IMR-90 (cell line): ENCODE data around the gene BRF1. TPM values are rescaled to one million over a fixed set of nuclear protein-coding genes. Genes with fewer than 3 reads are reported as not detected.

Experiments used
- ATAC-seq: fragments of 200-7000 bp; cut with Tn5 transposase; 2 replicates; pipeline ENCODE4 v1.9.1; 2020; ENCODE audit warnings: low read depth, mild to moderate bottlenecking, moderate library complexity
- BruUV-seq: library from RNA; stranded (reverse); fragments of 400-500 nt; replicated peaks from 2 replicates; lab custom pipeline; 2021; lab: Mats Ljungman, UMichigan
- CTCF ChIA-PET: fragments of 300-600 bp; formaldehyde crosslinking; extraction: SDS; loops from one replicate; lab custom pipeline; 2021; ENCODE audit warnings: antibody characterized with exemption; lab: Yijun Ruan, JAX
- POLR2A ChIA-PET: fragments of 300-600 bp; sonication (Branson Sonifier 250); formaldehyde crosslinking; loops from one replicate; lab custom pipeline; 2022; ENCODE audit warnings: antibody characterized with exemption; ENCODE audit not compliant: unreplicated experiment; lab: Charles Lee
- DNase-seq: peaks from one replicate; pipeline ENCODE4 v3.0.0; 2013
- H2AFZ ChIP-seq: replicated peaks from 2 replicates; pipeline ENCODE3; 2013; ENCODE audit warnings: low read length, mild to moderate bottlenecking; ENCODE audit not compliant: poor library complexity
- H2AK5ac ChIP-seq: 2 replicates; pipeline ENCODE4 v1.6.1; 2013; ENCODE audit warnings: low read depth, low read length, inconsistent platforms
- H2AK9ac ChIP-seq: replicated peaks from 2 replicates; pipeline ENCODE3; 2013; ENCODE audit warnings: mild to moderate bottlenecking, low read depth, low read length, moderate library complexity; ENCODE audit not compliant: poor library complexity
- H2BK120ac ChIP-seq: 2 replicates; pipeline ENCODE4 v1.6.1; 2013; ENCODE audit warnings: low read depth, low read length, inconsistent platforms
- H2BK15ac ChIP-seq: 3 replicates; pipeline ENCODE4 v1.6.1; 2013; ENCODE audit warnings: low read depth, low read length, inconsistent platforms
- H2BK20ac ChIP-seq: 2 replicates; pipeline ENCODE4 v1.6.1; 2013; ENCODE audit warnings: low read depth, mild to moderate bottlenecking, inconsistent platforms, low read length, moderate library complexity
- H2BK5ac ChIP-seq: 2 replicates; pipeline ENCODE4 v1.6.1; 2013; ENCODE audit warnings: mild to moderate bottlenecking, low read depth, low read length, inconsistent platforms; ENCODE audit not compliant: poor library complexity, severe bottlenecking
- H3K14ac ChIP-seq: replicated peaks from 2 replicates; pipeline ENCODE4 v1.6.1; 2013; ENCODE audit warnings: low read depth, low read length, inconsistent platforms
- H3K18ac ChIP-seq: 2 replicates; pipeline ENCODE4 v1.6.1; 2013; ENCODE audit warnings: low read depth, low read length, control low read depth
- H3K23ac ChIP-seq: 2 replicates; pipeline ENCODE4 v1.6.1; 2013; ENCODE audit warnings: low read depth, low read length, inconsistent platforms
- H3K27ac ChIP-seq: 2 replicates; pipeline ENCODE4 v1.5.1; 2013; ENCODE audit warnings: mild to moderate bottlenecking, control low read depth, low read length; ENCODE audit not compliant: insufficient read depth
- H3K27me3 ChIP-seq: 2 replicates; pipeline ENCODE4 v1.6.1; 2013; ENCODE audit warnings: low read length; ENCODE audit not compliant: control insufficient read depth, insufficient read depth
- H3K36me3 ChIP-seq: 2 replicates; pipeline ENCODE4 v1.6.1; 2013; ENCODE audit warnings: low read length, mixed read lengths; ENCODE audit not compliant: control insufficient read depth, insufficient read depth
- H3K4ac ChIP-seq: 2 replicates; pipeline ENCODE4 v1.6.1; 2013; ENCODE audit warnings: low read depth, low read length, inconsistent platforms
- H3K4me1 ChIP-seq: 2 replicates; pipeline ENCODE4 v1.6.1; 2013; ENCODE audit warnings: low read length, mixed read lengths; ENCODE audit not compliant: control insufficient read depth, insufficient read depth
- H3K4me2 ChIP-seq: 2 replicates; pipeline ENCODE4 v1.6.1; 2013; ENCODE audit warnings: low read depth, mild to moderate bottlenecking, control low read depth, low read length, moderate library complexity
- H3K4me3 ChIP-seq: 2 replicates; pipeline ENCODE4 v1.5.1; 2013; ENCODE audit warnings: low read depth, mild to moderate bottlenecking, control low read depth, low read length, moderate library complexity; ENCODE audit not compliant: insufficient read depth
- H3K56ac ChIP-seq: 2 replicates; pipeline ENCODE4 v1.6.1; 2013; ENCODE audit warnings: low read length, inconsistent platforms; ENCODE audit not compliant: insufficient read depth; ENCODE audit errors: extremely low read depth
- H3K79me1 ChIP-seq, 2 experiments: 2 replicates each; pipeline ENCODE4 v1.6.1; 2013; ENCODE audit warnings: low read length in 2 of 2, inconsistent platforms in 1 of 2, low read depth in 1 of 2
- H3K9ac ChIP-seq: 2 replicates; pipeline ENCODE4 v1.6.1; 2013; ENCODE audit warnings: low read depth, low read length, control low read depth
- H3K9me1 ChIP-seq: 2 replicates; pipeline ENCODE4 v1.6.1; 2013; ENCODE audit warnings: low read length, inconsistent platforms; ENCODE audit not compliant: insufficient read depth
- H3K9me3 ChIP-seq: 2 replicates; pipeline ENCODE4 v1.6.1; 2013; ENCODE audit warnings: low read length; ENCODE audit not compliant: control insufficient read depth, insufficient read depth
- H4K20me1 ChIP-seq: 2 replicates; pipeline ENCODE4 v1.6.1; 2013; ENCODE audit warnings: low read length, inconsistent platforms; ENCODE audit not compliant: insufficient read depth
- H4K5ac ChIP-seq: 2 replicates; pipeline ENCODE4 v1.6.1; 2013; ENCODE audit warnings: mild to moderate bottlenecking, low read depth, low read length, control low read depth
- H4K8ac ChIP-seq, 2 experiments: 2 replicates each; pipeline ENCODE4 v1.6.1; 2013; ENCODE audit warnings: low read depth in 2 of 2, low read length in 2 of 2, control low read depth in 1 of 2, inconsistent platforms in 1 of 2
- H4K91ac ChIP-seq: 2 replicates; pipeline ENCODE4 v1.6.1; 2013; ENCODE audit warnings: low read depth, low read length, inconsistent platforms; ENCODE audit not compliant: insufficient read depth
- BHLHE40 ChIP-seq: fragments of 150-350 bp; IDR thresholded peaks from 2 replicates; pipeline ENCODE4 v1.6.1; 2016; ENCODE audit warnings: mild to moderate bottlenecking, low read depth, low read length
- CEBPB ChIP-seq: IDR thresholded peaks from 2 replicates; pipeline ENCODE4 v1.6.1; 2012; ENCODE audit warnings: low read depth, low read length, improper control_type of control experiment
- CHD1 ChIP-seq: IDR thresholded peaks from 2 replicates; pipeline ENCODE4 v1.6.1; 2012; ENCODE audit warnings: low read depth, low read length, improper control_type of control experiment
- FOS ChIP-seq: fragments of 150-350 bp; IDR thresholded peaks from 2 replicates; pipeline ENCODE4 v1.6.1; 2016; ENCODE audit warnings: low read depth, low read length
- MAFK ChIP-seq: IDR thresholded peaks from 2 replicates; pipeline ENCODE4 v1.6.1; 2012; ENCODE audit warnings: low read depth, low read length, improper control_type of control experiment
- MAZ ChIP-seq: IDR thresholded peaks from 2 replicates; pipeline ENCODE4 v1.6.1; 2012; ENCODE audit warnings: low read depth, mild to moderate bottlenecking, low read length, improper control_type of control experiment, moderate library complexity, borderline replicate concordance
- MXI1 ChIP-seq: IDR thresholded peaks from 2 replicates; pipeline ENCODE4 v1.6.1; 2012; ENCODE audit warnings: low read depth, mild to moderate bottlenecking, low read length, moderate library complexity, borderline replicate concordance
- NFE2L2 ChIP-seq: fragments of 150-350 bp; IDR thresholded peaks from 2 replicates; pipeline ENCODE4 v1.6.1; 2016; ENCODE audit warnings: low read depth, mild to moderate bottlenecking, low read length
- POLR2A ChIP-seq: IDR thresholded peaks from 2 replicates; pipeline ENCODE4 v1.6.1; 2012; ENCODE audit warnings: mild to moderate bottlenecking, low read depth, low read length
- RAD21 ChIP-seq: IDR thresholded peaks from 2 replicates; pipeline ENCODE4 v1.6.1; 2012; ENCODE audit warnings: low read length, improper control_type of control experiment
- RCOR1 ChIP-seq: IDR thresholded peaks from 2 replicates; pipeline ENCODE4 v1.6.1; 2012; ENCODE audit warnings: mild to moderate bottlenecking, low read length, improper control_type of control experiment; ENCODE audit not compliant: insufficient replicate concordance
- RFX5 ChIP-seq: IDR thresholded peaks from 2 replicates; pipeline ENCODE4 v1.8.0; 2012; ENCODE audit warnings: low read depth, mild to moderate bottlenecking, low read length, moderate library complexity
- SMC3 ChIP-seq: fragments of 150-350 bp; IDR thresholded peaks from 2 replicates; pipeline ENCODE4 v1.6.1; 2016; ENCODE audit warnings: low read depth, mild to moderate bottlenecking, antibody characterized with exemption, low read length, moderate library complexity
- WGBS, 2 experiments: methylation state at CpG; one replicate each; pipeline versions ENCODE4 v1.1.5 to v1.1.7; 2013; ENCODE audit warnings: missing lambda C conversion rate in 2 of 2; ENCODE audit not compliant: insufficient read length in 1 of 2; ENCODE audit errors: extremely low coverage in 2 of 2; 5-methylcytosine and 5-hydroxymethylcytosine counted together
- dilution Hi-C: fragments of 300-500 bp; cut with HindIII; formaldehyde crosslinking; loops from one replicate; pipeline ENCODE4 v1.14.3; 2018; ENCODE audit warnings: low sequenced_read_pairs; ENCODE audit not compliant: unreplicated experiment
- in situ Hi-C: fragments of 300-500 bp; cut with MboI; formaldehyde crosslinking; loops from 3 replicates; pipeline ENCODE4 v1.14.3; 2019; ENCODE audit warnings: low sequenced_read_pairs, inconsistent platforms, mixed read lengths
- intact Hi-C: fragments of 100-400 bp; cut with micrococcal nuclease; formaldehyde crosslinking; loops from 2 replicates; pipeline ENCODE4 v1.10.0; 2022
- polyA plus RNA-seq, 3 experiments: library from polyadenylated mRNA; depleted of rRNA; stranded (reverse); fragments of >200 nt; gene quantifications; 2 replicates each; pipeline ENCODE4 v1.2.3, GENCODE V29; 2012; ENCODE audit warnings: low replicate concordance in 1 of 3
- total RNA-seq: library from RNA; depleted of rRNA; stranded (reverse); fragments of >200 nt; gene quantifications from 2 replicates; pipeline ENCODE4 v1.2.3, GENCODE V29; 2012
- TF ChIP-seq, protein P1 (sequence below): fragments of 150-350 bp; IDR thresholded peaks from 2 replicates; pipeline ENCODE4 v1.6.1; 2016; ENCODE audit warnings: low read depth, mild to moderate bottlenecking, low read length, moderate library complexity, borderline replicate concordance
- TF ChIP-seq, protein P2 (sequence below): fragments of 150-350 bp; IDR thresholded peaks from 2 replicates; pipeline ENCODE4 v1.6.1; 2017; ENCODE audit warnings: mild to moderate bottlenecking, antibody characterized with exemption, low read length, low read depth
- TF ChIP-seq, protein P3 (sequence below): conservative IDR thresholded peaks from 2 replicates; pipeline ENCODE4 v1.5.1; 2012; ENCODE audit warnings: mild to moderate bottlenecking, low read depth, low read length, improper control_type of control experiment

The BRF1 gene
- total and polyA plus RNA-seq, 2 of the 4 experiments (the other 2 are of a cell fraction): 12.4 to 16.7 TPM

DNA sequence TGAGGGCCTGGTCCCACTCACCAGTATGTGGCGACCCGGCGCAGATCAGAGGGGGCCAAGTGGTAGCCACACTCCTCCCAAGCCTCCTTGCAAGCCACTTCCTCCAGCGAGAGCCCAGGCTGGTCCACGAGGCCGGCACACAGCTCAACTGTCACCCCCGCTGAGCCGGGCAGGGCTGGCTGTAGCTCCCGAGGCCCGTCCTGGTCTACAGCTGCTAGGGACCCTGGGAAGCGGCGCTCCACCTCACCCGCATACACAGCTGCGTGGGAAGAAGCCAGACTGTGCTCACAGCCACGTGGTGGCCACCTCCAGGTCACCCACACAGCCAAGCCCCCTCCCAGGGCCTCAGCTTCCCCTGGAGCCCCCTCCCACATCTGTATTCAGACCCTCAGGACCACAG lies 124.3 kb downstream of the BRF1 start:
- Histone ChIP-seq H3K27ac (no peak overlapping the region), H3K14ac (no peak overlapping the region), H2AFZ (no peak overlapping the region), H3K9ac (no peak overlapping the region), H2BK120ac (no peak overlapping the region), H2AK5ac (no peak overlapping the region), H4K91ac (no peak overlapping the region), H3K36me3 (no peaks in the 10 kb centered on the region), H4K20me1 (peaks cover 4% of the 10 kb centered on the region; the same call in 1 of the 2 replicates), H4K8ac (no peak overlapping the region), H3K4ac (no peak overlapping the region), H3K23ac (no peak overlapping the region), H3K27me3 (peaks cover 5% of the 10 kb centered on the region; the same call in 1 of the 2 replicates), H3K4me2 (no peak overlapping the region), H3K9me1 (no peaks in the 10 kb centered on the region), H4K5ac (no peak overlapping the region), H3K9me3 (no peaks in the 10 kb centered on the region), H3K18ac (no peak overlapping the region), H3K4me3 (no peak overlapping the region), H2AK9ac (no peak overlapping the region), H2BK15ac (no peak overlapping the region), H3K4me1 (peaks cover 4% of the 10 kb centered on the region; the same call in 1 of the 2 replicates), H2BK5ac (no peak overlapping the region), H3K79me1 (no peaks in the 10 kb centered on the region), H2BK20ac (no peak overlapping the region), H3K56ac (no peak overlapping the region)
- WGBS, 2 experiments: 66% methylated on average over 5 of the region's 15 CpGs; no CpG with 5 or more reads in 1 of the 2 experiments
- ChIA-PET POLR2A (no interaction called here), CTCF (no interaction called here)
- intact Hi-C loops: no loop called here
- in situ Hi-C loops: no loop called here
- DNase-seq (no peak), ATAC-seq (no peak)
- no TSS peak for BruUV-seq
- no peak for TF ChIP-seq RFX5
- TF ChIP-seq RAD21: no peak
- TF ChIP-seq, protein P1, sequence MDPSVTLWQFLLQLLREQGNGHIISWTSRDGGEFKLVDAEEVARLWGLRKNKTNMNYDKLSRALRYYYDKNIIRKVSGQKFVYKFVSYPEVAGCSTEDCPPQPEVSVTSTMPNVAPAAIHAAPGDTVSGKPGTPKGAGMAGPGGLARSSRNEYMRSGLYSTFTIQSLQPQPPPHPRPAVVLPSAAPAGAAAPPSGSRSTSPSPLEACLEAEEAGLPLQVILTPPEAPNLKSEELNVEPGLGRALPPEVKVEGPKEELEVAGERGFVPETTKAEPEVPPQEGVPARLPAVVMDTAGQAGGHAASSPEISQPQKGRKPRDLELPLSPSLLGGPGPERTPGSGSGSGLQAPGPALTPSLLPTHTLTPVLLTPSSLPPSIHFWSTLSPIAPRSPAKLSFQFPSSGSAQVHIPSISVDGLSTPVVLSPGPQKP: no peak
- no peak for TF ChIP-seq NFE2L2
- TF ChIP-seq BHLHE40: no peak
- TF ChIP-seq RCOR1: no peak
- no peak for TF ChIP-seq MAZ
- no peak for TF ChIP-seq POLR2A
- TF ChIP-seq FOS: no peak
- TF ChIP-seq CEBPB: no peak
- TF ChIP-seq MXI1: no peak
- no peak for TF ChIP-seq SMC3
- no peak for TF ChIP-seq MAFK
- TF ChIP-seq CHD1: no peak
- TF ChIP-seq, protein P2, sequence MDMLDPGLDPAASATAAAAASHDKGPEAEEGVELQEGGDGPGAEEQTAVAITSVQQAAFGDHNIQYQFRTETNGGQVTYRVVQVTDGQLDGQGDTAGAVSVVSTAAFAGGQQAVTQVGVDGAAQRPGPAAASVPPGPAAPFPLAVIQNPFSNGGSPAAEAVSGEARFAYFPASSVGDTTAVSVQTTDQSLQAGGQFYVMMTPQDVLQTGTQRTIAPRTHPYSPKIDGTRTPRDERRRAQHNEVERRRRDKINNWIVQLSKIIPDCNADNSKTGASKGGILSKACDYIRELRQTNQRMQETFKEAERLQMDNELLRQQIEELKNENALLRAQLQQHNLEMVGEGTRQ: no peak
- TF ChIP-seq, protein P3, sequence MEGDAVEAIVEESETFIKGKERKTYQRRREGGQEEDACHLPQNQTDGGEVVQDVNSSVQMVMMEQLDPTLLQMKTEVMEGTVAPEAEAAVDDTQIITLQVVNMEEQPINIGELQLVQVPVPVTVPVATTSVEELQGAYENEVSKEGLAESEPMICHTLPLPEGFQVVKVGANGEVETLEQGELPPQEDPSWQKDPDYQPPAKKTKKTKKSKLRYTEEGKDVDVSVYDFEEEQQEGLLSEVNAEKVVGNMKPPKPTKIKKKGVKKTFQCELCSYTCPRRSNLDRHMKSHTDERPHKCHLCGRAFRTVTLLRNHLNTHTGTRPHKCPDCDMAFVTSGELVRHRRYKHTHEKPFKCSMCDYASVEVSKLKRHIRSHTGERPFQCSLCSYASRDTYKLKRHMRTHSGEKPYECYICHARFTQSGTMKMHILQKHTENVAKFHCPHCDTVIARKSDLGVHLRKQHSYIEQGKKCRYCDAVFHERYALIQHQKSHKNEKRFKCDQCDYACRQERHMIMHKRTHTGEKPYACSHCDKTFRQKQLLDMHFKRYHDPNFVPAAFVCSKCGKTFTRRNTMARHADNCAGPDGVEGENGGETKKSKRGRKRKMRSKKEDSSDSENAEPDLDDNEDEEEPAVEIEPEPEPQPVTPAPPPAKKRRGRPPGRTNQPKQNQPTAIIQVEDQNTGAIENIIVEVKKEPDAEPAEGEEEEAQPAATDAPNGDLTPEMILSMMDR: no peak
- dilution Hi-C loops: no loop called here
